GM19395 (cell line): ENCODE measurements around the gene RGMA.

Experiments
- ATAC-seq: cut with Tn5 transposase; IDR thresholded peaks from one replicate; pipeline ENCODE4 v1.9.1; 2021; ENCODE audit warnings: mild to moderate bottlenecking, moderate library complexity; ENCODE audit not compliant: unreplicated experiment

Gene RGMA, protein sequence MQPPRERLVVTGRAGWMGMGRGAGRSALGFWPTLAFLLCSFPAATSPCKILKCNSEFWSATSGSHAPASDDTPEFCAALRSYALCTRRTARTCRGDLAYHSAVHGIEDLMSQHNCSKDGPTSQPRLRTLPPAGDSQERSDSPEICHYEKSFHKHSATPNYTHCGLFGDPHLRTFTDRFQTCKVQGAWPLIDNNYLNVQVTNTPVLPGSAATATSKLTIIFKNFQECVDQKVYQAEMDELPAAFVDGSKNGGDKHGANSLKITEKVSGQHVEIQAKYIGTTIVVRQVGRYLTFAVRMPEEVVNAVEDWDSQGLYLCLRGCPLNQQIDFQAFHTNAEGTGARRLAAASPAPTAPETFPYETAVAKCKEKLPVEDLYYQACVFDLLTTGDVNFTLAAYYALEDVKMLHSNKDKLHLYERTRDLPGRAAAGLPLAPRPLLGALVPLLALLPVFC

DNA sequence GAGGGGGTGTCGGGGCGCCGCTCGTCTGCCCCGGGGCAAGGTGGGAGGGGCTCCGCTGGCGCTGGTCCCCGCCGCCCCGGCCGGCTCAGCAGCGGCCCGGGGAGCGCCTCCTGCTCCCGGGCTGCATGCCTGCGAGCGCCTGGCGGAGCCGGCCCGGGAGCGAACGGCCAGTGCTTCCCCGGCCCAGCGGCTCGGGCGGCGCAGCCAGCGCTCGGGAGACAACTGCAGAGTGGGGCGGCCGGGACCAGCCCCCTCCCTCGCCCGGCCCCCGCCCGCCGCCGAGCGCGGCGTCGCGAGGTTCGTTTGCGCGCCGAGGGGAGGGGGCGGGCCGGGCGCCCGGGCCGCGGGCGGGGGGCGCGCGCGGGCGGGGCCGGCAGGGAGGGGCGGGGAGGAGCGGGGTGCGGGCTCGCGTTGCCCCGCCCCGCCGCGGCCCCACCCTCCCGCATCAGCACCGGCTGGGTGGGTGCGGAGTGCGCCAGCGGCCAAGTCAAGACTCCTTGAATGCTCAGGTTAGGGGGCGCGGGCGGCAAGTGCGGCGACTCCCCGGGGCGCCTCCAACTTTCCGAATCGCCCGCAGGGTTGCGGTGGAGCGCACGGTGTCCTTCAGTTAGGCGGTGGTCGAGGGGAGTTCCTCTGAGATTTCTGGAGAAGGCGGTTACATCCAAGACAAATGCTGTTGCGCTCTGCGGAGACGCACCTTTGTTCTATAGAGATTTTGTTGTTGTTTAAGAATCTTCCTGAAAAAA, at the start of gene RGMA:
RGMA (minus strand) TSS at position 231 of the 746 bp plus-strand sequence. CDS start 279 bp downstream, outside the sequence.
- no peak for ATAC-seq

DNA sequence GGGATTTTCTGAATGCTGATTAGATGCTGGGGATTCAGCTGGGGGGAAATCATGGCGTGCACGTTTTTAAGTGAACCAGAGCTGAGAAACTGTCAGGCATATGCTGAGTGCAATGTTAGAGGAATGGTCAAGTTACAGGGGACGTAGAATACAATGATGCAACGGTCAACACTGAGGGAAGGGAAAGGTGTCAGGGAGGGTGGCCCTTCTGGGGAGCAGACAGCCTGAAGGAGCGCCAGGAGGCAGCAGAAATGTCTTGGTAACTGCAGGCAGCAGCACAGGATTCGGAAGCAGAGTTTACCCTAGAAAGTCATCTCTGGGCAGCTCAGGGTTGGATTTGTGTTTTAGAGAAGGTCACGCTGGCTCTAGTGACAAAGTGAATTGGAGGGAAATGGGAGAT, 47.6 kb upstream of the RGMA start:
- ATAC-seq: no peak

- ATAC-seq: no peak
Observed at GRCh38 chr15:93135997-93136397, 47.0 kb upstream of the RGMA start.

GRCh38 chr15:93135459-93135858, 46.4 kb upstream of the RGMA start:
- ATAC-seq: no peak

DNA sequence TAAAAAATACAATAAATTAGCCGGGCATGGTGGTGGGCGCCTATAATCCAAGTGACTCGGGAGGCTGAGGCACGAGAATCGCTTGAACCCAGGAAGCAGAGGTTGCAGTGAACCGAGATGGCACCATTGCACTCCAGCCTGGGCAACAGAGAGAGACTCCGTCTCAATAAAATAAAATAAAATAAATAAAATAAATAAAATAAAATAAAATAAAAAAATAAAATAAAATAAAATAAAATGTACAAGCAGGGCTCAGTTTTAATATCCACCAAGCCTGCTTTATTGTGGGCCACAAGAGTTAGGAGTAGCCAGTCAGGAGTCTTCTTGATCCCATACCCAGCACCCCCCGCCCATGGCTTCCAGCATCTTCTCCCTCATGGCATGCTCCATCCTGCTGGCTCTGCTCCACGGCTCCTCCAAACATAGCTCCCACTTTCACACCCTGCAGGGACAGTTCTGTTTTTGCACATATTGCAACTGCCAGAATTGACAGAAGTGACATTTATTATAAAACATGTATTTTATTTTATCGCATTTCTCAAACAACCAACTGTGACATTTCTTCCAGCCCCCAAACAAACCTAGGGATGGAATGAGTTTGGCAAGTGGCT, 42.6 kb upstream of the RGMA start:
- ATAC-seq: no peak

DNA sequence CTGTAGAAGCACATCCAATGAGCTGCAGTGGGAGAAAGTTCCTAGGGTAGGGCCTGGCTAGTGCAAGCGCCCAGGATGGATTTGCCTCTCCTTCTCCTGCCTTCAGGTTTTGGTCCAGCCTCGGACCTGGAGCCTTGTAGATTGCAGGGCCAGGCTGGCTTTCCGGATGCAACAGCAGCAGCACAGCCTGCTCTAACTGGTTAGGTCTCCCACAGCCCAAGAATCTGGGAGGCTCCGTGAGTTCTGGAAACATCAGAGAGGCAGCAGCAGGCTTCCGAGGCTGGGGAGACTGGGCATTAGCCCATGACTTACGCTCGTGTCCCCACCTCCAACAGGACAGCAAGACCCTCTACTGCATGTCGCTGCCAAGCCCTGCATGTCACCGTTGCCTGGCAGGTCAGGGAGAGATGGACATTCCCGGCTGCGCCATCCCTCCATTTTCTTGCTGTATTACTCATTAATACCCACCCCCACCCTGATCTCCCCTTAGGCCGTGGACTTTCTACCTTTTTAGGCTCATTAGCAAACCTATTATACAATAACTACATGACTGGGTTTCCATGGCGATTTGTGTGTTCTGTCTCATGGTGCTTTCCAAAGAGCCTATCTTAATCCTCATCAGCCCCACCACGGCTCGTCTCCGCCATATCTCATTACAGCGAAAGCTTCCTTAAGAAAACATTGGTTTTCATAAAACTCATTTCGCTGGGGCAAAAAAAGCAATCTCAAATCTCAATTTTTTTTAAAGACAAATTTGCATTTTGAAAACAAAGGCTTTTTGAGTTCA, 40.9 kb upstream of the RGMA start:
- no peak for ATAC-seq

- no peak for ATAC-seq
Observed at GRCh38 chr15:93127286-93127685, 38.3 kb upstream of the RGMA start.

GRCh38 chr15:93126599-93126998, 37.6 kb upstream of the RGMA start:
- no peak for ATAC-seq

- ATAC-seq: no peak
Observed at GRCh38 chr15:93126148-93126547, 37.1 kb upstream of the RGMA start.

- no peak for ATAC-seq
Observed at GRCh38 chr15:93124126-93124525, 35.1 kb upstream of the RGMA start.

DNA sequence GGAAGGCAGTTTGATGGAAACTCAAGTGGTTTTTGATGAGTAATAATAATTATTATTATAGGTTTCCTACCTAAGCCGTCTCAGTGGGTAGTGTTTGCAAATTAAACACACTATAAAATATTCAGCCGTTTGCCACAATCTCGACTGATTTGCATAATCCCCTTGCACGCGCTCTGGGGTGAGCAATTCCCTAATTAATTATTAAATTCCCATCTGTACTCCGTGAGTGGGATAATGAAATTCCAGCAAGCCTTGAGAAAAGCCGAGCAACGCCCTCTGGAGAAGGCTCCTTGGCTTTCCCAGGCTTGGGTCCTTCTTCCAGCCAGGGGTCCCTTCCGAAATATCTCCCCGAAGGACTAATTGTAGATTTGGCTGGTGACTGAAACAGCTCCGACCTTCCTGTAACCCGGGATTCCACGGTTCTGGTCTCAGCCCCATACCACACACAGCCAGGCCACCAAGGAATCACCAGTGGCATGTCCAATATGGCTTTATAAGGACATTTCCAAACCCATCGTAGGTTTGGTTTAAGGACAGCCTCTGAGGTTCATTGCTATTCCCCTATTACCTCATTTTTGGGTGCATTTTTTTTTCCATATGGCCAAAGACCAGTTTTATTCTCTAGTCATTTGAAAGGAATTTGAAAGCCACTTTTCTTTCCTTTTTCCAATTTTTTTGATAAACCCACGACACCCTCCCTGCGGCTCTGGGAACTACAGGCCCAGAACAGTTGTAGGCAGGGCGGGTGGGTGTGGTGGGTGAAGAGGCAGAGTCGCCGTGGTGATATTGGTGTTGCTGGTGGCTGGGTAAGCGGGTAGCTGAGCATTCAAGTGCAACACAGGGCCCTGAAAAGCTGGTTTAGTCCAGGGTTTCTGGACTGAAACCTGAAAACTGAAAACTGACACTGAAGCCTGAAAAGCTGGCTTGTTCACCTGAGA, 33.2 kb upstream of the RGMA start:
- ATAC-seq: no peak

DNA sequence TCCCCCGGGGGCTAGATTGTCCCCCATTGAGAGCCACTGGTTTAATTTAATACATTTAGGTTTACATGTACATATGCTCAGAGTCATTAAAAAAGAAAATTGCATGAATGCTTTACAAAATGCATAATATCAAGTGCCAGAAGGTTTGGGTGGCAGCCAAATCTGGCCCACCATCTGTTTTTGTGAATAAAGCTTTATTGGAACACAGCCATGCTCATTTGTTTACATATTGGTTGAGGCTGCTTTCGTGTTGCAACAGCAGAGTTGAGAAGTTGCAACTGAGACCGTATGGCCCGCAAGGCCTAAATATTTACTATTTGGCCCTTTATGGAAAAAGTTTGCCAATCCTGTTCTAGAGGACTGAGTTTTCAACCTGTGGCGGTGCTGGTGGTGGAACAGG, 32.1 kb upstream of the RGMA start:
- no peak for ATAC-seq

DNA sequence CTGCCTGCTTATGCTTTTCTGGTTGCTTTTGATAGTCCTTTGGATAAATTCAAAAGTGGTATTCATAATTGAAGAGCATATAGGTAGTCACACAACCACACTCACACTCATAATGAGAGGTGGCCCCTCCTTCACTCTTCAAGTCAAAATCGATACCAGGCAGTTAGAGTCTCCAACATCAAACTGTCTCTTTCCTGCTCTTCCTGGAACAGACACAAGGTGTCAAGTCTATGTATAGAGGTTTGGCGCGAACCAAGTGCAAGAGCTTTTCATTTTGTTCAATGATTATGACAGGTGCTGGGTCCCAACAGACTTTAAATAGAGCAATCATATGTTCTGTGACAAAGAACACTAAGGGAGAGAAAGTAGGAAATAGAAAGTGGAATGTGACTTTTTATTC, 29.9 kb upstream of the RGMA start:
- ATAC-seq: no peak

DNA sequence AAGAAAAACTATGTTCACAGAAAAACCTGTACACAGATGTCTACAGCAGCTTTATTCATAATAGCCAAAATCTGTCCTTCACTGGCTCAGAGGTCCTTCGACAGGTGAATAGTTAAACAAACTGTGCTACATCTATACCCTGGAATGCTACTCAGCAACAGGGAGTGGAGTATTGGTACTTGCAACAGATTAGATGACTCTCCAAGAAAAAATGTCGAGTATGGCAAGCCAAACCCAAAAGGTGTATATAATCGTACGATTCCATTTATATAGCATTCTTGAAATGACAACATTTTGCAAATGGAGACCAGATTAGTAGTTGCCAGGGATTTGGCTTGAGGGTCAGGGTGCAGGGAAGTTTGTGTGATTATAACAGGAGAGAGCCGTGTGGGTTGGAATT, 22.4 kb upstream of the RGMA start:
- no peak for ATAC-seq

- ATAC-seq: no peak
Observed at GRCh38 chr15:93110502-93111040, 21.6 kb upstream of the RGMA start.

- ATAC-seq: no peak
Observed at GRCh38 chr15:93109336-93110102, 20.5 kb upstream of the RGMA start.

DNA sequence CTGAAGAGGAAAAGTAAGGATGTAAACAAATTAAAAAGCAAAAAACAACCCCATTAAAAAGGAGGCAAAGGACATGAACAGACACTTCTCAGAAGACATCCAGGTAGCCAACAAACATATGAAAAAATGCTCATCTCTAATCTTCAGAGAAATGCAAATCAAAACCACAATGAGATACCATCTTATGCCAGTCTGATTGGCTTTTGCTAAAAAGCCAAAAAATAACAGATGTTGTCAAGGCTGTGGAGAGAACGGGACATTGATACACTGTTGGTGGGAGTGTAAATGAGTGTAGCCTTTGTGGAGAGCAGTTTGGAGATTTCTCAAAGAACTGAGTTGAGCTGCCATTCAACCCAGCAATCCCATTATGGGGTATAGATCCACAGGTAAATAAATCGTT, 18.6 kb upstream of the RGMA start:
- ATAC-seq: no peak

GRCh38 chr15:93105485-93105884, 16.5 kb upstream of the RGMA start:
- no peak for ATAC-seq

GRCh38 chr15:93103823-93104222, 14.8 kb upstream of the RGMA start:
- no peak for ATAC-seq
